ENCODE results near the gene NLGN1.

NLGN1 gene

GRCh38 chr3:173819368-173819767, 421.8 kb downstream of the NLGN1 start:
- Histone ChIP-seq H3K9me3 (ENCODE audit: low read length) (no peaks in the 10 kb centered on the region), H3K9ac (ENCODE audit: low read length) (no peak overlapping the region), H3K4me1 (ENCODE audit: insufficient read depth, low read length) (no peaks in the 10 kb centered on the region), H3K36me3 (ENCODE audit: insufficient read depth, low read length) (no peaks in the 10 kb centered on the region), H3K27ac (ENCODE audit: low read depth, low read length) (no peak overlapping the region), H3K27me3 (ENCODE audit: control insufficient read depth in 1 of 2, insufficient read depth in 2 of 2, low read length in 2 of 2) (no peaks in the 10 kb centered on the region), H3K4me3 (ENCODE audit: low read depth in 1 of 2, low read length in 2 of 2) (no peak overlapping the region)

DNA sequence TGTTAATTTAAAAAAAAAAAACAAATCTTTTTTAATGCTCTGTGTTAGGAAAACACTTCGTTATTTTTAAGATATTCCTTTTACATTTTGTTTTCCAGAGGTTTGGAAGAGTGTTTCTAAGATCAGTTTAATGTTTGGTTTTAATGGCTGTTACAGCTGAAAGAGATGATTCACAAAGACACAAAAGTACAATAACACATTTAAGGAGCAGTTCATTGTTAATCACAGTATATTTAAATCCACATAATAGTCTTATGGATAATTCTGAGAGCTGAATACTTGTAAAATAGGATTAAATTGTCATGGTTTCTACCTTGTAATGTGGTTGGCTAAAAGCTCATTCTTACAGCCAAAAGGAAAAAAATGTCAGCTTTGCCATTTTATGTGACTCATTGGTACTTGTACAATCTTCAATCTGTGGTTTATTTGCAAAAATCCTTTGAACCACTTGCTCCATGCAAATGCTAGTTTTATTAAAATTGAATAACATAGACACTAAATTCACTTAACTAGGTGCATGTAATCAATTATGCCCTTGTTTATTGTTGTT, 426.4 kb downstream of the NLGN1 start:
- H3K36me3 ChIP-seq (ENCODE audit: insufficient read depth, low read length), result no peaks in the 10 kb centered on the region
- no peak overlapping the region for H3K27ac ChIP-seq (ENCODE audit: low read depth, low read length)
- no peaks in the 10 kb centered on the region for H3K27me3 ChIP-seq (ENCODE audit: control insufficient read depth in 1 of 2, insufficient read depth in 2 of 2, low read length in 2 of 2)
- H3K4me1 ChIP-seq (ENCODE audit: insufficient read depth, low read length), result no peaks in the 10 kb centered on the region
- no peak overlapping the region for H3K4me3 ChIP-seq (ENCODE audit: low read depth in 1 of 2, low read length in 2 of 2)
- no peak overlapping the region for H3K9ac ChIP-seq (ENCODE audit: low read length)
- H3K9me3 ChIP-seq (ENCODE audit: low read length), result no peaks in the 10 kb centered on the region

DNA sequence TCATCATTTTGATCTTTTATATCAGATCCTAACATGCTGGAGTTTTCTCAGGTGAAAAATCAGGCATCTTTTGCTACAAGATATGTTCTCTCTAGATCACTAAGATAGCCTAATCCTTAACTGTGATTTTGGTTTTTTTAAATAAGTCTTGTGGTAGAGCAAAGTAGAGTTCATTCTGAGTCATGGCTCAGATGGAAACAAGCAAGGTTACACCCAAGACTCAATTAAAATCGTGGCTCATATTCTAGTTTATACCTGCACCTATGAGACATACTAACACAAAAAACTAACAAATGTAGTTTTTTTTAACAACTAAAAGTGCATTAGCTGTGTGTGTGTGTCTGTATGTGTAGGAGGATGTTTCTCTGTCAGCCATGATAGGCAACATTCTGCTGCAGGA, 428.2 kb downstream of the NLGN1 start:
- Histone ChIP-seq H3K9me3 (ENCODE audit: low read length) (no peaks in the 10 kb centered on the region), H3K9ac (ENCODE audit: low read length) (no peak overlapping the region), H3K27me3 (ENCODE audit: control insufficient read depth in 1 of 2, insufficient read depth in 2 of 2, low read length in 2 of 2) (no peaks in the 10 kb centered on the region)

DNA sequence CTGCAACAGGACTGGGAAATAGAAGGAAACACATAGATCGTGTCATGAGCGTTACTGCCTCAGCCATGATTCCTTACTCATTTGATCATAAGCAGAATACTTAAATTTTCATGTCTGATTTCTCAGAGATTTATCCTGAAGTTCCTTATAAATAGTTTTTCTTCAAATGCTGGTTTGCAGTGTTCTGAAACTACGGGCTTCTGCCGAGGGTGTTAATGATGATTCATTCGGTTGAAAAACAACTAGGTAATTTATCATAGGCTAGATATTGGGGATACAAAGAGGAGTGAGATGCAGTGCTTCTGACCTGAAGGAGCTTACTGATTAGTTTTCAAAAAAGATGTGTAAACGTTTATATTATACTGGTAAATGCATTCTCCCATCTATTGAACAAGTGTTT, 428.9 kb downstream of the NLGN1 start:
- no peak overlapping the region for H3K9ac ChIP-seq (ENCODE audit: low read length)
- no peak overlapping the region for H3K27ac ChIP-seq (ENCODE audit: low read depth, low read length)
- H3K27me3 ChIP-seq (ENCODE audit: control insufficient read depth in 1 of 2, insufficient read depth in 2 of 2, low read length in 2 of 2), result no peaks in the 10 kb centered on the region
- H3K4me1 ChIP-seq (ENCODE audit: insufficient read depth, low read length), result no peaks in the 10 kb centered on the region
- no peak overlapping the region for H3K4me3 ChIP-seq (ENCODE audit: low read depth in 1 of 2, low read length in 2 of 2)
- H3K36me3 ChIP-seq (ENCODE audit: insufficient read depth, low read length), result no peaks in the 10 kb centered on the region
- no peaks in the 10 kb centered on the region for H3K9me3 ChIP-seq (ENCODE audit: low read length)

More for the DNA sequence above, 428.2 kb downstream of the NLGN1 start:
- Histone ChIP-seq H3K27ac (ENCODE audit: low read depth, low read length) (no peak overlapping the region), H3K4me1 (ENCODE audit: insufficient read depth, low read length) (no peaks in the 10 kb centered on the region), H3K36me3 (ENCODE audit: insufficient read depth, low read length) (no peaks in the 10 kb centered on the region), H3K4me3 (ENCODE audit: low read depth in 1 of 2, low read length in 2 of 2) (no peak overlapping the region)

- Histone ChIP-seq H3K9me3 (ENCODE audit: low read length) (no peaks in the 10 kb centered on the region), H3K4me1 (ENCODE audit: insufficient read depth, low read length) (no peaks in the 10 kb centered on the region), H3K36me3 (ENCODE audit: insufficient read depth, low read length) (no peaks in the 10 kb centered on the region), H3K27me3 (ENCODE audit: control insufficient read depth in 1 of 2, insufficient read depth in 2 of 2, low read length in 2 of 2) (no peaks in the 10 kb centered on the region), H3K27ac (ENCODE audit: low read depth, low read length) (no peak overlapping the region), H3K9ac (ENCODE audit: low read length) (no peak overlapping the region), H3K4me3 (ENCODE audit: low read depth in 1 of 2, low read length in 2 of 2) (no peak overlapping the region)
These were observed 429.5 kb downstream of the NLGN1 start for GRCh38 chr3:173826901-173827609.

- no peak overlapping the region for H3K27ac ChIP-seq (ENCODE audit: low read depth, low read length)
- no peaks in the 10 kb centered on the region for H3K27me3 ChIP-seq (ENCODE audit: control insufficient read depth in 1 of 2, insufficient read depth in 2 of 2, low read length in 2 of 2)
These were observed 441.1 kb downstream of the NLGN1 start for GRCh38 chr3:173838644-173839043.

GRCh38 chr3:173839859-173840258, 442.3 kb downstream of the NLGN1 start:
- Histone ChIP-seq H3K27me3 (ENCODE audit: control insufficient read depth in 1 of 2, insufficient read depth in 2 of 2, low read length in 2 of 2) (no peaks in the 10 kb centered on the region), H3K4me3 (ENCODE audit: low read depth in 1 of 2, low read length in 2 of 2) (no peak overlapping the region), H3K27ac (ENCODE audit: low read depth, low read length) (no peak overlapping the region), H3K9ac (ENCODE audit: low read length) (no peak overlapping the region), H3K4me1 (ENCODE audit: insufficient read depth, low read length) (no peaks in the 10 kb centered on the region), H3K36me3 (ENCODE audit: insufficient read depth, low read length) (no peaks in the 10 kb centered on the region), H3K9me3 (ENCODE audit: low read length) (no peaks in the 10 kb centered on the region)

More at GRCh38 chr3:173838644-173839043, 441.1 kb downstream of the NLGN1 start:
- no peaks in the 10 kb centered on the region for H3K4me1 ChIP-seq (ENCODE audit: insufficient read depth, low read length)
- H3K9me3 ChIP-seq (ENCODE audit: low read length), result no peaks in the 10 kb centered on the region
- H3K4me3 ChIP-seq (ENCODE audit: low read depth in 1 of 2, low read length in 2 of 2), result no peak overlapping the region
- H3K36me3 ChIP-seq (ENCODE audit: insufficient read depth, low read length), result no peaks in the 10 kb centered on the region
- H3K9ac ChIP-seq (ENCODE audit: low read length), result no peak overlapping the region

GRCh38 chr3:173841334-173841733, 443.8 kb downstream of the NLGN1 start:
- Histone ChIP-seq H3K4me3 (ENCODE audit: low read depth in 1 of 2, low read length in 2 of 2) (no peak overlapping the region), H3K36me3 (ENCODE audit: insufficient read depth, low read length) (no peaks in the 10 kb centered on the region), H3K27ac (ENCODE audit: low read depth, low read length) (no peak overlapping the region), H3K9ac (ENCODE audit: low read length) (no peak overlapping the region), H3K27me3 (ENCODE audit: control insufficient read depth in 1 of 2, insufficient read depth in 2 of 2, low read length in 2 of 2) (no peaks in the 10 kb centered on the region), H3K4me1 (ENCODE audit: insufficient read depth, low read length) (no peaks in the 10 kb centered on the region), H3K9me3 (ENCODE audit: low read length) (no peaks in the 10 kb centered on the region)

DNA sequence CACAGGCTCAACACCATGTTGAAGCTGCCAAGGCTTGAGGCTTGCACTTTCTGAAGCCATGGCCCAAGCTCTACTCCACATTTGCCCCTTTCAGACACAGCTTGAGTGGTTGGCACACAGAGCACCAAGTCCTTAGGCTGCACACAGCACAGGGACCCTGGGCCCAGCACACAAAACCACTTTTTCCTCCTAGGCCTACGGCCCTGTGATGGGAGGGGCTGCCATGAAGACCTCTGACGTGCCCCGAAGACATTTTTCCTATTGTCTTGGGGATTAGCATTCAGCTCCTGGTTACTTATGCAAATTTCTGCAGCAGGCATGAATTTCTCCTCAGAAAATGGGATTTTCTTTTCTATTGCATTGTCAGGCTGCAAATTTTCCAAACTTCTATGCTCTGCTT, 445.5 kb downstream of the NLGN1 start:
- Histone ChIP-seq H3K9ac (ENCODE audit: low read length) (no peak overlapping the region), H3K4me1 (ENCODE audit: insufficient read depth, low read length) (no peaks in the 10 kb centered on the region), H3K27ac (ENCODE audit: low read depth, low read length) (no peak overlapping the region), H3K9me3 (ENCODE audit: low read length) (no peaks in the 10 kb centered on the region), H3K36me3 (ENCODE audit: insufficient read depth, low read length) (no peaks in the 10 kb centered on the region), H3K27me3 (ENCODE audit: control insufficient read depth in 1 of 2, insufficient read depth in 2 of 2, low read length in 2 of 2) (no peaks in the 10 kb centered on the region), H3K4me3 (ENCODE audit: low read depth in 1 of 2, low read length in 2 of 2) (no peak overlapping the region)

- Histone ChIP-seq H3K27ac (ENCODE audit: low read depth, low read length) (no peak overlapping the region), H3K9me3 (ENCODE audit: low read length) (no peaks in the 10 kb centered on the region), H3K36me3 (ENCODE audit: insufficient read depth, low read length) (no peaks in the 10 kb centered on the region), H3K4me1 (ENCODE audit: insufficient read depth, low read length) (no peaks in the 10 kb centered on the region), H3K9ac (ENCODE audit: low read length) (no peak overlapping the region), H3K27me3 (ENCODE audit: control insufficient read depth in 1 of 2, insufficient read depth in 2 of 2, low read length in 2 of 2) (no peaks in the 10 kb centered on the region), H3K4me3 (ENCODE audit: low read depth in 1 of 2, low read length in 2 of 2) (no peak overlapping the region)
These were observed 449.0 kb downstream of the NLGN1 start for GRCh38 chr3:173846584-173846983.

- Histone ChIP-seq H3K4me3 (ENCODE audit: low read depth in 1 of 2, low read length in 2 of 2) (no peak overlapping the region), H3K27me3 (ENCODE audit: control insufficient read depth in 1 of 2, insufficient read depth in 2 of 2, low read length in 2 of 2) (no peaks in the 10 kb centered on the region), H3K9ac (ENCODE audit: low read length) (no peak overlapping the region), H3K36me3 (ENCODE audit: insufficient read depth, low read length) (no peaks in the 10 kb centered on the region), H3K4me1 (ENCODE audit: insufficient read depth, low read length) (no peaks in the 10 kb centered on the region), H3K9me3 (ENCODE audit: low read length) (no peaks in the 10 kb centered on the region), H3K27ac (ENCODE audit: low read depth, low read length) (no peak overlapping the region)
These were observed 451.9 kb downstream of the NLGN1 start for GRCh38 chr3:173849489-173849888.

GRCh38 chr3:173857154-173857553, 459.6 kb downstream of the NLGN1 start:
- Histone ChIP-seq H3K36me3 (ENCODE audit: insufficient read depth, low read length) (no peaks in the 10 kb centered on the region), H3K27me3 (ENCODE audit: control insufficient read depth in 1 of 2, insufficient read depth in 2 of 2, low read length in 2 of 2) (no peaks in the 10 kb centered on the region), H3K9ac (ENCODE audit: low read length) (no peak overlapping the region), H3K9me3 (ENCODE audit: low read length) (no peaks in the 10 kb centered on the region), H3K27ac (ENCODE audit: low read depth, low read length) (no peak overlapping the region), H3K4me1 (ENCODE audit: insufficient read depth, low read length) (no peaks in the 10 kb centered on the region), H3K4me3 (ENCODE audit: low read depth in 1 of 2, low read length in 2 of 2) (no peak overlapping the region)

Measured in muscle layer of colon (tissue), 2 donors.